Cerebellar nuclear complex (tissue), 1 donor: Measurements from ENCODE around the gene PNMT.

Source experiments
- DNase-seq, 2 experiments: peaks; one replicate each; lab custom pipeline; 2025; lab: John Stamatoyannopoulos, UW

PNMT gene

GRCh38 chr17:39653662-39654331, 14.5 kb upstream of the PNMT start:
- no peak for DNase-seq

GRCh38 chr17:39655105-39655504, 13.1 kb upstream of the PNMT start:
- DNase-seq: no peak

GRCh38 chr17:39658346-39658745, 9.9 kb upstream of the PNMT start:
- DNase-seq: no peak

GRCh38 chr17:39658760-39659159, 9.5 kb upstream of the PNMT start:
- no peak for DNase-seq

GRCh38 chr17:39659279-39660010, 8.8 kb upstream of the PNMT start:
- no peak for DNase-seq

- no peak for DNase-seq
Observed at GRCh38 chr17:39660011-39660360, 8.3 kb upstream of the PNMT start.

- no peak for DNase-seq
Observed at GRCh38 chr17:39660397-39661385, 7.6 kb upstream of the PNMT start.

GRCh38 chr17:39661744-39662541, 6.3 kb upstream of the PNMT start:
- no peak for DNase-seq

GRCh38 chr17:39662551-39663339, 5.5 kb upstream of the PNMT start:
- DNase-seq: no peak

- DNase-seq: no peak
Observed at GRCh38 chr17:39663340-39663687, 4.9 kb upstream of the PNMT start.

- DNase-seq: no peak
Observed at GRCh38 chr17:39663688-39664580, 4.3 kb upstream of the PNMT start.

GRCh38 chr17:39664581-39665561, 3.4 kb upstream of the PNMT start, which contains the start of gene TCAP:
Gene TCAP (plus strand): TSS chr17:39665349. CDS start chr17:39665360, 11 bp downstream.
- DNase-seq: no peak

GRCh38 chr17:39665642-39666224, 2.5 kb upstream of the PNMT start:
- DNase-seq: no peak

- DNase-seq: no peak
Observed at GRCh38 chr17:39666231-39666600, 2.0 kb upstream of the PNMT start.

GRCh38 chr17:39666601-39667261, 1.5 kb upstream of the PNMT start:
- no peak for DNase-seq

GRCh38 chr17:39667262-39667944, 850 bp upstream of the PNMT start:
- DNase-seq: no peak
